Measurements from ENCODE around the gene WNT2.
"Not testable (repeated sequence)": the region's sequence is repeated elsewhere in the genome, so short reads cannot be mapped to it uniquely, and the experiment has no call there.

WNT2 gene

GRCh38 chr7:117259615-117260014 lies 63.2 kb downstream of the WNT2 start:
- DNase-seq: no peak

GRCh38 chr7:117251687-117252086 lies 71.2 kb downstream of the WNT2 start:
- DNase-seq: no peak

GRCh38 chr7:117250801-117251200 lies 72.1 kb downstream of the WNT2 start:
- DNase-seq: no peak

- no peak for DNase-seq
These were observed 72.6 kb downstream of the WNT2 start for GRCh38 chr7:117250245-117250644.

- no peak for DNase-seq
These were observed 73.2 kb downstream of the WNT2 start for GRCh38 chr7:117249696-117250095.

GRCh38 chr7:117248829-117249228 lies 74.0 kb downstream of the WNT2 start:
- peak in 9 of 14 donors; percentile 2 to 55 (median 27) for DNase-seq

GRCh38 chr7:117247809-117248208 lies 75.0 kb downstream of the WNT2 start:
- no peak for DNase-seq

- DNase-seq: not testable (repeated sequence)
These were observed 77.2 kb downstream of the WNT2 start for GRCh38 chr7:117245703-117246102.

- DNase-seq: no peak
These were observed 79.5 kb downstream of the WNT2 start for GRCh38 chr7:117243390-117243789.

- no peak for DNase-seq
These were observed 81.8 kb downstream of the WNT2 start for GRCh38 chr7:117241088-117241487.

- DNase-seq: no peak
These were observed 83.9 kb downstream of the WNT2 start for GRCh38 chr7:117238937-117239336.

GRCh38 chr7:117238472-117238871 lies 84.4 kb downstream of the WNT2 start:
- no peak for DNase-seq

- DNase-seq: no peak
These were observed 85.2 kb downstream of the WNT2 start for GRCh38 chr7:117237646-117238045.

- no peak for DNase-seq
These were observed 91.9 kb downstream of the WNT2 start for GRCh38 chr7:117231047-117231359.

- no peak for DNase-seq
These were observed 92.4 kb downstream of the WNT2 start for GRCh38 chr7:117230276-117231046.

- DNase-seq: no peak
These were observed 93.5 kb downstream of the WNT2 start for GRCh38 chr7:117229350-117229749.

GRCh38 chr7:117227091-117227490 lies 95.8 kb downstream of the WNT2 start:
- DNase-seq: no peak

- DNase-seq: no peak
These were observed 97.3 kb downstream of the WNT2 start for GRCh38 chr7:117225536-117225935.

All from C1 segment of cervical spinal cord (tissue), 14 donors.